ENCODE measurements around the gene PODNL1.

GRCh38 chr19:13914777-13915176, 23.4 kb downstream of the PODNL1 start:
- TF ChIP-seq POLR2A (IDR thresholded peaks at IDR 0.05) (no peak), CTCF (IDR thresholded peaks at IDR 0.05) (no peak)

Measured in right lobe of liver (tissue), 4 donors.